RKO (cell line): ENCODE results near the gene RNF8.
"Not testable (repeated sequence)": the region's sequence is repeated elsewhere in the genome, so short reads cannot be mapped to it uniquely, and the experiment has no call there.

Source experiments
- DNase-seq: peaks from one replicate; pipeline ENCODE4 v3.0.0-alpha.2; 2016; ENCODE audit warnings: low spot score

RNF8 gene

GRCh38 chr6:37399795-37400490, 46.2 kb downstream of the RNF8 start:
- no peak for DNase-seq

- not testable (repeated sequence) for DNase-seq
Observed at GRCh38 chr6:37401658-37402057, 47.9 kb downstream of the RNF8 start.

- no peak for DNase-seq
Observed at GRCh38 chr6:37406726-37407341, 53.1 kb downstream of the RNF8 start.

GRCh38 chr6:37407948-37408347, 54.2 kb downstream of the RNF8 start:
- DNase-seq: no peak

- DNase-seq: no peak
Observed at GRCh38 chr6:37409501-37409900, 55.7 kb downstream of the RNF8 start.

- DNase-seq: no peak
Observed at GRCh38 chr6:37417393-37417792, 63.6 kb downstream of the RNF8 start.

GRCh38 chr6:37418722-37419121, 64.9 kb downstream of the RNF8 start:
- DNase-seq: no peak

GRCh38 chr6:37426058-37426944, 72.5 kb downstream of the RNF8 start:
- no peak for DNase-seq

GRCh38 chr6:37426945-37427510, 73.2 kb downstream of the RNF8 start:
- no peak for DNase-seq

- DNase-seq: no peak
Observed at GRCh38 chr6:37429352-37429750, 75.6 kb downstream of the RNF8 start.

GRCh38 chr6:37432590-37432915, 78.8 kb downstream of the RNF8 start:
- no peak for DNase-seq

GRCh38 chr6:37432916-37433656, 79.3 kb downstream of the RNF8 start, which contains the start of gene CMTR1:
TSS of gene CMTR1 (plus strand) at chr6:37433221. CDS start at chr6:37435630, 2,409 bp downstream.
- DNase-seq: peak; percentile 92

- peak; percentile 52 for DNase-seq
Observed at GRCh38 chr6:37433657-37434271, 80.0 kb downstream of the RNF8 start.

GRCh38 chr6:37435373-37435772, 81.6 kb downstream of the RNF8 start:
- DNase-seq: no peak

- DNase-seq: no peak
Observed at GRCh38 chr6:37435816-37436215, 82.0 kb downstream of the RNF8 start.

GRCh38 chr6:37438930-37439329, 85.1 kb downstream of the RNF8 start:
- no peak for DNase-seq

- no peak for DNase-seq
Observed at GRCh38 chr6:37441651-37442050, 87.9 kb downstream of the RNF8 start.

- DNase-seq: no peak
Observed at GRCh38 chr6:37442416-37443215, 88.8 kb downstream of the RNF8 start.

- DNase-seq: not testable (repeated sequence)
Observed at GRCh38 chr6:37443216-37443542, 89.4 kb downstream of the RNF8 start.
